ENCODE data around the gene TOP3B.

The TOP3B gene, protein sequence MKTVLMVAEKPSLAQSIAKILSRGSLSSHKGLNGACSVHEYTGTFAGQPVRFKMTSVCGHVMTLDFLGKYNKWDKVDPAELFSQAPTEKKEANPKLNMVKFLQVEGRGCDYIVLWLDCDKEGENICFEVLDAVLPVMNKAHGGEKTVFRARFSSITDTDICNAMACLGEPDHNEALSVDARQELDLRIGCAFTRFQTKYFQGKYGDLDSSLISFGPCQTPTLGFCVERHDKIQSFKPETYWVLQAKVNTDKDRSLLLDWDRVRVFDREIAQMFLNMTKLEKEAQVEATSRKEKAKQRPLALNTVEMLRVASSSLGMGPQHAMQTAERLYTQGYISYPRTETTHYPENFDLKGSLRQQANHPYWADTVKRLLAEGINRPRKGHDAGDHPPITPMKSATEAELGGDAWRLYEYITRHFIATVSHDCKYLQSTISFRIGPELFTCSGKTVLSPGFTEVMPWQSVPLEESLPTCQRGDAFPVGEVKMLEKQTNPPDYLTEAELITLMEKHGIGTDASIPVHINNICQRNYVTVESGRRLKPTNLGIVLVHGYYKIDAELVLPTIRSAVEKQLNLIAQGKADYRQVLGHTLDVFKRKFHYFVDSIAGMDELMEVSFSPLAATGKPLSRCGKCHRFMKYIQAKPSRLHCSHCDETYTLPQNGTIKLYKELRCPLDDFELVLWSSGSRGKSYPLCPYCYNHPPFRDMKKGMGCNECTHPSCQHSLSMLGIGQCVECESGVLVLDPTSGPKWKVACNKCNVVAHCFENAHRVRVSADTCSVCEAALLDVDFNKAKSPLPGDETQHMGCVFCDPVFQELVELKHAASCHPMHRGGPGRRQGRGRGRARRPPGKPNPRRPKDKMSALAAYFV

GRCh38 chr22:21982338-21982965 is at the start of gene TOP3B:
Gene TOP3B (minus strand): TSS chr22:21982787. CDS start chr22:21975709, 7,078 bp downstream.
- DNase-seq: peak; percentile 57

DNA sequence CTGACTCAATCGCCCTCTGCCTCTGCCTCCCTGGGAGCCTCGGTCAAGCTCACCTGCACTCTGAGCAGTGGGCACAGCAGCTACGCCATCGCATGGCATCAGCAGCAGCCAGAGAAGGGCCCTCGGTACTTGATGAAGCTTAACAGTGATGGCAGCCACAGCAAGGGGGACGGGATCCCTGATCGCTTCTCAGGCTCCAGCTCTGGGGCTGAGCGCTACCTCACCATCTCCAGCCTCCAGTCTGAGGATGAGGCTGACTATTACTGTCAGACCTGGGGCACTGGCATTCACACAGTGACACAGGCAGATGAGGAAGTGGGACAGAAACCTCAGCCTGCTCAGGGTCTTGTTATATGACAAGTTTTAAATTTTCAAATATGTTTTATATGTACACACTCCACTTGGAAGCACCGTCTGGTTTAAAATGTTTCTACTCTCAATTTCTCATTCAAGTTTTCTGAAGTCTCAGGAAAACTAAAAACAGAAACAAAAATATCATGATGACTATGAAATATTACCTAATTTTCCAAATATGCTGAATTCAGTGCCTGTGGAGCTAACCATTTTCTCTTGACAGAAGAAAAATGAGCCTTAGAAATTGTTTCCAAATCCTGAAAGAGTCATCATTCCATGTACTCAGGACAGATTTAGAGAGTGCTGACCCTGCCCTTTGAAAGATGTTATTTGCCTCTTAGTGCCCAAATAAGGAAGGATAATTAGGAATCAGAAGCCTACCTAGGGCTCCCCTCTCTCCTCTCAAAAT is 48.8 kb upstream of the TOP3B start:
- no peak for DNase-seq

- DNase-seq: no peak
Observed at GRCh38 chr22:22030493-22031182, 48.1 kb upstream of the TOP3B start.

DNA sequence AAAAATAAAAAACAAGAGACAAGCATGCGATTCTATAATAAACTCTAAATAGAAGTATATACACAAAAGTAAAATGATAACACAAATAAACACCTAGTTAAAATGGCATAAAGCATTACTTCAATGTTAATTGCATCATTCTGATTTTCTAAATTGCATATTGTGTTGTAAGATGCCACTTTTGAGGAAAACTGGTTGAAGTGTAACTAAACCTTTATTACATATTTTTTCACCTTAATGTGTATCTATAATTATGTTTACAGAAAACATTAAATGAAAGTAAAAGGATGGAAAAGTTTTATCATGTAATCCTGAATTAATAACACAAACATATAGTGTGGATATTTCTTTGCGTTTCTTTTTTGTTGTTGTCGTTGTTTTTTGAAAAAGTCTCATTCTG is 45.4 kb upstream of the TOP3B start:
- DNase-seq: no peak

GRCh38 chr22:22026157-22026831 is 43.7 kb upstream of the TOP3B start:
- no peak for DNase-seq

- DNase-seq: no peak
Observed at GRCh38 chr22:22025320-22026156, 43.0 kb upstream of the TOP3B start.

DNA sequence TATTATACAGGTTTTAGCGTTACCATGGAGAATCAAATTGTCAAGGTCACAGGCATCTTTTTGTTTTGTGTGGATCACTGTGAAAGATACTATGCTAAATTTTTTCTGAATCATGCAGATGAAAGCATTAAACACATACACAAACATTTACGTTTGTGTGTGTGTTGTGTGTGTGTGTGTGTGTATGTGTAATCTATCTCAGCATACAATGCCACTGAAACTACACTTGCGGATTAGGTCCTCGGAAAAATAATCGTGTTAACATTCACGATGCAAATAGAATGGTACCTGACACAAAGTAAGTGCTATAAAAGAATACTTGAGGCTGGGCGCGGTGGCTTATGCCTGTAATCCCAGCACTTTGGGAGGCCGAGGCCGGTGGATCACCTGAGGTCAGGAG is 41.9 kb upstream of the TOP3B start:
- no peak for DNase-seq

- DNase-seq: no peak
Observed at GRCh38 chr22:22023581-22024137, 41.1 kb upstream of the TOP3B start.

DNA sequence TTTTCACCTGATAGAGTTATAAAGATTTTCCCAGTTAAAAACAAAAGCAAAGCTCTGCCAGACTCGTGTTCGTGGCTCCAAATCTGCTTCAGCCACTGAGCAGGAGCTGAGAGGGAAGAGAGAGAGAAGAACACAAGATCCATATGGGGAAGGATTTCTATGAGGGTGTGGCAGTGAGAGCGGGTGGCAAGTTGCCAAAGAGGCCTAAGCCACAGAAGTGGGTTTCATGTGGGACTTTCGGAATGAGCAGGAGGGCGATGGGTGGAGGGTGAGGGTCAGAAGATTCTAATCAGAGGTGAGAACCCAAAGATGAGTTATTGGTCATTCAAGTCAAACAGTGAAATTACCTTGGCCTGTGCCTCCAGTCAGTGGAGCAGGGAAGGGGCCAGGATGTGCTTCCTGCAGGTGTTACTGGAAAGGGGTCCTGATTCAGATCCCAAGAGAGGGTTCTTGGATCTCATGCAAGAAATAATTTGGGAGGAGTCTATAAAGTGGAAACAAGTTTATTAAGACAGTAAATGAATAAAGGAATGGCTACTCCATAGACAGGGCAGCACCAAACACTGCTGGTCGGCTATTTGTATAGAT is 40.5 kb upstream of the TOP3B start:
- no peak for DNase-seq

- DNase-seq: no peak
Observed at GRCh38 chr22:22022255-22022840, 39.8 kb upstream of the TOP3B start.

GRCh38 chr22:22021162-22021750 is 38.7 kb upstream of the TOP3B start:
- peak; percentile 2 for DNase-seq

- DNase-seq: no peak
Observed at GRCh38 chr22:22020425-22020852, 37.9 kb upstream of the TOP3B start.

- no peak for DNase-seq
Observed at GRCh38 chr22:22019659-22020424, 37.3 kb upstream of the TOP3B start.

DNA sequence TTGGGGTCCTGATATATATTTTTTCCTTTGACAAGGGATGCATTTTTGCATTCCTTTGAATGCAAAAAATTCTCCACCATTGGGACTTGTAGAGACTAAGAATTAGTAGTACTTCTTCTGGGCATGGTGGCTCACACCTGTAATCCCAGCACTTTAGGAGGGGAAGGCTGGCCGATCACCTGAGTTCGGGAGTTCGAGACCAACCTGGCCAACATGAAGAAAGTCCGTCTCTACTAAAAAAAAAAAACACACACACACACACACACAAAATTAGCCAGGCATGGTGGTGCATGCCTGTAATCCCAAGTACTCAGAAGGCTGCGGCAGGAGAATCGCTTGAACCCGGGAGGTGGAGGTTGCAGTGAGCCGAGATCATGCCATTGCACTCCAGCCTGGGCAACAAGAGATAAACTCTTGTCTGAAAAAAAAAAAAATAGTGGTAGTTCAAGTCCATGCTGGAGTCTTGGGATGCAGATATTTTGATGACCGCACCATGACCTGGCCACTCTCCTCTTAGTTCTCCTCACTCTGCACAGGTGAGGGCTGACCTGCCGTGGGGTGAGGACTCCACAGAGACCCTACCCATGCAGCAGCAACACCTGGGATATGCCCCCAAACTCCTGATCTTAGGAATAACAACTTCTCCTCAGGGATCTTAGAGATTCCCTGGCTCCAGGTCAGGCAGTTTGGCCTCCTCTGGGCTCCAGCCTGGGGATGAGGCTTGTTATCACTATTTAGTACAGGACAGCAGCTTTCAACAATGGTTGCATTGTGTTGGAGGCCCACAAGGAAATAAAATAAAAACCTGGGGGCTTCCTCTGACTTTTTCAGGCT is 36.5 kb upstream of the TOP3B start:
- no peak for DNase-seq

GRCh38 chr22:22015631-22016030 is 33.0 kb upstream of the TOP3B start:
- DNase-seq: no peak

DNA sequence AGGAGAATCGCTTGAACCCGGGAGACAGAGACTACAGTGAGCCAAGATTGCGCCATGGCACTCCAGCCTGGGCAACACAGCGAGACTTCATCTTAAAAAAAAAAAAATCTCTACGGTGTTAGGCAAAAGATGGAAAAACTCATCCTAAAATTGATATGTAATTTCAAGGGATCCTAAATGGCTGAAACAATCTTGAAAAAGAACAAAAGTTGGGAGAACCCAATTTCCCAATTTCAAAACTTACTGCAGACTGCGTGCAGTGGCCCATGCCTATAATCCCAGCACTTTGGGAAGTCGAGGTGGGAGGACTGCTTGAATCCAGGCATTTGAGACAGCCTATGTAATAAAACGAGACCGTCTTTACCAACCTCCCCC is 31.7 kb upstream of the TOP3B start:
- DNase-seq: no peak
